B cell (primary cell): ENCODE data around the gene PYDC1. TPM values are rescaled to one million over a fixed set of nuclear protein-coding genes. Genes with fewer than 3 reads are reported as not detected.

Experiments used
- ATAC-seq: fragments of 200-7000 bp; cut with Tn5 transposase; one replicate; pipeline ENCODE4 v1.10.0; 2021; ENCODE audit warnings: low read depth, mild to moderate bottlenecking, moderate number of reproducible peaks, moderate library complexity
- CTCF ChIA-PET: fragments of 350-600 bp; sonication (Branson Sonifier 250); formaldehyde crosslinking; loops from one replicate; lab custom pipeline; 2021; ENCODE audit warnings: antibody characterized with exemption, inconsistent platforms; lab: Charles Lee
- POLR2A ChIA-PET: fragments of 350-600 bp; sonication (Branson Sonifier 250); formaldehyde crosslinking; loops from one replicate; lab custom pipeline; 2021; ENCODE audit warnings: antibody characterized with exemption; lab: Charles Lee
- DNase-seq: peaks from one replicate; pipeline ENCODE4 v3.0.0; 2013
- H2AFZ ChIP-seq: 2 replicates; pipeline ENCODE4 v1.6.1; 2012; ENCODE audit warnings: mild to moderate bottlenecking, low read depth, low read length; ENCODE audit not compliant: insufficient read depth, poor library complexity, severe bottlenecking
- H3K27ac ChIP-seq, 2 donors: 1 replicate in 1 of 2; 2 replicates in 1 of 2; pipeline ENCODE4 v1.5.1; 2012 to 2013; ENCODE audit warnings: low read length in 2 of 2, mild to moderate bottlenecking in 2 of 2, moderate library complexity in 1 of 2
- H3K27me3 ChIP-seq, 4 experiments: fragments of 200-600 bp in 1 of 4; sonication (generic) in 1 of 4; replicated peaks in 1 of 4; 1 replicate in 2 of 4; 2 replicates in 2 of 4; pipeline versions ENCODE4 v1.6.1 to v1.7.0; 2013 to 2016; ENCODE audit warnings: low read length in 3 of 4, mild to moderate bottlenecking in 2 of 4, mixed read lengths in 1 of 4, moderate library complexity in 1 of 4; ENCODE audit not compliant: insufficient read depth in 4 of 4, control insufficient read depth in 3 of 4; ENCODE audit errors: control extremely low read depth in 1 of 4
- H3K36me3 ChIP-seq, 2 experiments: replicated peaks in 1 of 2; 1 replicate in 1 of 2; 2 replicates in 1 of 2; pipeline versions ENCODE4 v1.6.1 to v1.7.1; 2013; ENCODE audit warnings: low read length in 1 of 2; ENCODE audit not compliant: insufficient read depth in 2 of 2, control insufficient read depth in 1 of 2; ENCODE audit errors: control extremely low read depth in 1 of 2, extremely low read depth in 1 of 2
- H3K4me1 ChIP-seq, 2 donors: fragments of 200-600 bp in 1 of 2; sonication (generic) in 1 of 2; 1 replicate in 1 of 2; 2 replicates in 1 of 2; pipeline versions ENCODE4 v1.5.1 to v1.6.1; 2013 to 2017; ENCODE audit warnings: low read length in 2 of 2; ENCODE audit not compliant: control insufficient read depth in 2 of 2, insufficient read depth in 2 of 2
- H3K4me2 ChIP-seq: replicated peaks from 2 replicates; pipeline ENCODE3; 2012; ENCODE audit warnings: mild to moderate bottlenecking, low read depth, low read length; ENCODE audit not compliant: poor library complexity, severe bottlenecking
- H3K4me3 ChIP-seq, 5 experiments: fragments of 200-600 bp in 1 of 5; sonication (generic) in 1 of 5; 1 replicate in 3 of 5; 2 replicates in 2 of 5; pipeline versions ENCODE4 v1.5.1 to v1.7.0; 2011 to 2016; ENCODE audit warnings: low read length in 4 of 5, mild to moderate bottlenecking in 4 of 5, low read depth in 2 of 5, control low read depth in 1 of 5, moderate library complexity in 1 of 5; ENCODE audit not compliant: insufficient read depth in 1 of 5; ENCODE audit errors: control extremely low read depth in 1 of 5, extremely low read depth in 1 of 5
- H3K79me2 ChIP-seq: fragments of 200-600 bp; sonication (generic); one replicate; pipeline ENCODE4 v1.6.0; 2016; ENCODE audit warnings: low read length; ENCODE audit not compliant: control insufficient read depth, insufficient read depth
- H3K9ac ChIP-seq: fragments of 200-600 bp; sonication (generic); 2 replicates; pipeline ENCODE4 v1.6.1; 2017; ENCODE audit warnings: mild to moderate bottlenecking, low read length, moderate library complexity
- H3K9me3 ChIP-seq, 3 donors: one replicate each; pipeline versions ENCODE4 v1.6.1 to v1.7.1; 2013; ENCODE audit warnings: low read length in 2 of 3; ENCODE audit not compliant: control insufficient read depth in 2 of 3, insufficient read depth in 1 of 3; ENCODE audit errors: control extremely low read depth in 1 of 3
- H4K20me1 ChIP-seq: 2 replicates; pipeline ENCODE4 v1.6.0; 2012; ENCODE audit warnings: mild to moderate bottlenecking, low read length; ENCODE audit not compliant: insufficient read depth, control insufficient read depth, poor library complexity, severe bottlenecking
- H3K27ac Mint-ChIP-seq: one replicate; pipeline ENCODE4 v1.8.0; 2021; ENCODE audit warnings: mixed read lengths
- H3K27me3 Mint-ChIP-seq: one replicate; pipeline ENCODE4 v1.8.0; 2021; ENCODE audit warnings: mixed read lengths
- H3K4me1 Mint-ChIP-seq: one replicate; pipeline ENCODE4 v1.8.0; 2021; ENCODE audit warnings: mixed read lengths
- H3K4me3 Mint-ChIP-seq: one replicate; pipeline ENCODE4 v1.8.0; 2021; ENCODE audit warnings: mixed read lengths
- H3K9me3 Mint-ChIP-seq: one replicate; pipeline ENCODE4 v1.8.0; 2022; ENCODE audit warnings: mixed read lengths; ENCODE audit not compliant: insufficient read depth
- EZH2 ChIP-seq: IDR thresholded peaks from 2 replicates; pipeline ENCODE4 v1.6.1; 2012; ENCODE audit warnings: borderline replicate concordance, low read depth, mild to moderate bottlenecking, moderate library complexity, low read length; ENCODE audit not compliant: insufficient read depth, poor library complexity, severe bottlenecking
- WGBS: methylation state at CpG from one replicate; pipeline ENCODE4 v1.1.5; 2013; ENCODE audit warnings: missing lambda C conversion rate; ENCODE audit not compliant: insufficient coverage; 5-methylcytosine and 5-hydroxymethylcytosine counted together
- intact Hi-C: fragments of 100-400 bp; cut with micrococcal nuclease; formaldehyde crosslinking; loops from one replicate; pipeline ENCODE4 v1.10.0; 2022
- polyA plus RNA-seq: library from polyadenylated mRNA; depleted of rRNA; stranded (reverse); fragments of >200 nt; gene quantifications from 2 replicates; pipeline ENCODE4 v1.2.3, GENCODE V29; 2012
- total RNA-seq, 2 donors: library from RNA; stranded (reverse); fragments of 120-200 nt in 1 of 2; gene quantifications; 1 replicate in 1 of 2; 2 replicates in 1 of 2; pipeline versions ENCODE4 v1.2.3 to v1.2.4, GENCODE V29; 2013 to 2022
- TF ChIP-seq, protein P1 (sequence below): fragments of 200-600 bp; IDR thresholded peaks from one replicate; pipeline ENCODE4 v1.8.0; 2022; ENCODE audit warnings: antibody characterized with exemption, mild to moderate bottlenecking

Gene PYDC1
- total and polyA plus RNA-seq, 2 donors (not counting 1 experiment from before 2014, with no cell fraction given): not detected

- Histone ChIP-seq H3K27ac (no peak overlapping the region), H3K9me3 (no peaks in the 10 kb centered on the region), H3K79me2 (no peaks in the 10 kb centered on the region), H3K36me3 (no peaks in the 10 kb centered on the region), H3K27me3 (peaks cover 0 to 12% (median 4%) of the 10 kb centered on the region in 4 experiments), H4K20me1 (no peaks in the 10 kb centered on the region), H3K4me3 (no peak overlapping the region), H3K9ac (no peak overlapping the region), H3K4me1 (peaks cover 11 to 19% of the 10 kb centered on the region in 2 donors), H3K4me2 (peak overlapping the region; percentile 59), H2AFZ (no peak overlapping the region)
- 14% methylated on average over 3 of the region's 9 CpGs for WGBS
- H3K9me3 Mint-ChIP-seq: no peaks in the 10 kb centered on the region
- H3K27me3 Mint-ChIP-seq: no peaks in the 10 kb centered on the region
- TF ChIP-seq, protein P1, sequence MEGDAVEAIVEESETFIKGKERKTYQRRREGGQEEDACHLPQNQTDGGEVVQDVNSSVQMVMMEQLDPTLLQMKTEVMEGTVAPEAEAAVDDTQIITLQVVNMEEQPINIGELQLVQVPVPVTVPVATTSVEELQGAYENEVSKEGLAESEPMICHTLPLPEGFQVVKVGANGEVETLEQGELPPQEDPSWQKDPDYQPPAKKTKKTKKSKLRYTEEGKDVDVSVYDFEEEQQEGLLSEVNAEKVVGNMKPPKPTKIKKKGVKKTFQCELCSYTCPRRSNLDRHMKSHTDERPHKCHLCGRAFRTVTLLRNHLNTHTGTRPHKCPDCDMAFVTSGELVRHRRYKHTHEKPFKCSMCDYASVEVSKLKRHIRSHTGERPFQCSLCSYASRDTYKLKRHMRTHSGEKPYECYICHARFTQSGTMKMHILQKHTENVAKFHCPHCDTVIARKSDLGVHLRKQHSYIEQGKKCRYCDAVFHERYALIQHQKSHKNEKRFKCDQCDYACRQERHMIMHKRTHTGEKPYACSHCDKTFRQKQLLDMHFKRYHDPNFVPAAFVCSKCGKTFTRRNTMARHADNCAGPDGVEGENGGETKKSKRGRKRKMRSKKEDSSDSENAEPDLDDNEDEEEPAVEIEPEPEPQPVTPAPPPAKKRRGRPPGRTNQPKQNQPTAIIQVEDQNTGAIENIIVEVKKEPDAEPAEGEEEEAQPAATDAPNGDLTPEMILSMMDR: no peak
- TF ChIP-seq EZH2: no peak
- ATAC-seq (peak; percentile 90), DNase-seq (peak; percentile 82)
- CTCF ChIA-PET: interaction anchor here (0.6 to 1.3 kb wide), 8 partner anchors 11 to 302 kb away, joined by 3 to 5 read pairs (median 3); partner anchors contain the start of genes PYCARD and PYDC1
- intact Hi-C loops: loop anchor here (1.0 to 2.0 kb wide), 2 partner anchors 15 to 19 kb away; partner anchors contain the start of gene ITGAM
- peak overlapping the region; percentile 52 for H3K4me3 Mint-ChIP-seq
- peaks cover 13% of the 10 kb centered on the region for H3K4me1 Mint-ChIP-seq
- H3K27ac Mint-ChIP-seq: peak overlapping the region; percentile 57
- POLR2A ChIA-PET: interaction anchor here (0.6 to 1.3 kb wide), 4 partner anchors 22 to 492 kb away, joined by 3 to 5 read pairs (median 4); partner anchors contain the start of gene PYDC1
Observed at GRCh38 chr16:31243734-31244670, 27.1 kb upstream of the PYDC1 start.

DNA sequence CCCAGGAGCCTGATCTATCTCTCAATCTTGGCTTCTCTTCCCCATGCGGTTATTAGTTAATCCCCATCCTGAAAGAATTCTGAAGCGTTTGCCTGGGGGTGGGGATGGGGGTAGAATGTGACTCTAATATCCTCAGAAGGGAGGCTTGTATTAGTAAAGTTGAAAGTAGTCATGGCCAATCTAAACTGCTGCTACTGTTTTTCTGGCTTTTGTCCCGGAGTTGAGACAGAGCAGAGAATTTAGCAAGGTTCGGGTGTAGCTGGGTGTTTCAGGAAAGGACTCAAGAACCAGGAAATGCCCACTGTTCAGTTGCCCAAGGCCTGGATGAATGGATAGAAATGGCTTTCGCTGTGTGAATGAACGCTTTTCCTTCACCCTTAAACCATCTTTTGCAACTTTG is 25.3 kb upstream of the PYDC1 start:
- Mint-ChIP-seq H3K27ac (no peak overlapping the region), H3K4me1 (peaks cover 13% of the 10 kb centered on the region), H3K4me3 (no peak overlapping the region), H3K27me3 (no peaks in the 10 kb centered on the region), H3K9me3 (no peaks in the 10 kb centered on the region)
- Histone ChIP-seq H2AFZ (no peak overlapping the region), H3K9me3 (no peaks in the 10 kb centered on the region), H3K36me3 (no peaks in the 10 kb centered on the region), H3K4me3 (no peak overlapping the region), H4K20me1 (no peaks in the 10 kb centered on the region), H3K79me2 (no peaks in the 10 kb centered on the region), H3K27me3 (peaks cover 0 to 4% (median 0%) of the 10 kb centered on the region in 4 experiments), H3K4me2 (no peak overlapping the region), H3K27ac (no peak overlapping the region), H3K4me1 (peaks cover 11 to 19% of the 10 kb centered on the region in 2 donors), H3K9ac (no peak overlapping the region)
- TF ChIP-seq, protein P1: no peak
- TF ChIP-seq EZH2: no peak
- ATAC-seq: no peak
- POLR2A ChIA-PET: no interaction called here
- WGBS: 72% methylated on average over 3 of the region's 6 CpGs
- CTCF ChIA-PET: no interaction called here
- intact Hi-C loops: no loop called here
- DNase-seq: no peak
